Putamen (tissue), 1 donor: Measurements from ENCODE around the gene SCN5A.

ENCODE experiments used
- DNase-seq: peaks from one replicate; pipeline ENCODE4 v3.0.0-alpha.2; 2016; ENCODE audit warnings: low spot score

The SCN5A gene

DNA sequence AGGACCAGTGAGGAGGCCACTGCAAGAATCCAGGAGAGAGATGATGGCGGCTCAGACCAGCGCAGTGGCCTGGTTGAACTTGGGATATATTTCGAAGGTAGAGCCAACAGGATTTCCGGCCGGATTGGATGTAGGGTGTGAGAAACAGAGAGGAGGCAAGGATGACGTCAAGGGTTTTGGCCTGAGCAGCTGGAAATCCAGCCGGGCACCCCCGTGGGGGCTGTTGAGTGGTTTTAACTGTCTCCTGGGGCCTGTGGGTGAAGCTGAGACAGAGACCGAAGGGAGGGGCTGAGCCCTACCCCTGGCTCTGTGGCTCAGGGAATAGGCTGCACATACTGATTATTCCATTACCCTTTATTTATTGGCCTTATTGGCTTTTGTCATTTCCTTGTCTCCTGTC lies 107.7 kb downstream of the SCN5A start:
- DNase-seq = no peak

- no peak for DNase-seq
Observed at GRCh38 chr3:38538773-38539353, 110.6 kb downstream of the SCN5A start.

GRCh38 chr3:38536671-38537070 lies 112.8 kb downstream of the SCN5A start:
- no peak for DNase-seq

DNA sequence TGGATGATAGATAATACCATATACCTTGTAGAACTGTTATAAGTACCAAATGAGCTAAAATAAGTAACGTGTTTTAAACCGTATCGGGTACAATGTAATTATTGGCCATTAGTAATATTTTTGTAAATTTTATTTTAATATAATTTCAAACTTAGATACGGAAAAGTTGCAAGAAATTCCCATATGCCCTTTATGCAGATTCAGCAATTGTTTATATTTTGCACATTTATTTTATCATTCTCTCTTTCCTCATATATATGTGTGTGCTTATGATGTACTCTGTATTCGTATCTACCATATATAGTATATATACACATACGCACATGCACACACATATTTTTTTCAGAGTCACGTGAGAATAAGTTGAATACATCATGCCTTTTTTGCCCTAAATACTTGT lies 114.9 kb downstream of the SCN5A start:
- DNase-seq = no peak

- DNase-seq = no peak
Observed at GRCh38 chr3:38534180-38534579, 115.3 kb downstream of the SCN5A start.

DNA sequence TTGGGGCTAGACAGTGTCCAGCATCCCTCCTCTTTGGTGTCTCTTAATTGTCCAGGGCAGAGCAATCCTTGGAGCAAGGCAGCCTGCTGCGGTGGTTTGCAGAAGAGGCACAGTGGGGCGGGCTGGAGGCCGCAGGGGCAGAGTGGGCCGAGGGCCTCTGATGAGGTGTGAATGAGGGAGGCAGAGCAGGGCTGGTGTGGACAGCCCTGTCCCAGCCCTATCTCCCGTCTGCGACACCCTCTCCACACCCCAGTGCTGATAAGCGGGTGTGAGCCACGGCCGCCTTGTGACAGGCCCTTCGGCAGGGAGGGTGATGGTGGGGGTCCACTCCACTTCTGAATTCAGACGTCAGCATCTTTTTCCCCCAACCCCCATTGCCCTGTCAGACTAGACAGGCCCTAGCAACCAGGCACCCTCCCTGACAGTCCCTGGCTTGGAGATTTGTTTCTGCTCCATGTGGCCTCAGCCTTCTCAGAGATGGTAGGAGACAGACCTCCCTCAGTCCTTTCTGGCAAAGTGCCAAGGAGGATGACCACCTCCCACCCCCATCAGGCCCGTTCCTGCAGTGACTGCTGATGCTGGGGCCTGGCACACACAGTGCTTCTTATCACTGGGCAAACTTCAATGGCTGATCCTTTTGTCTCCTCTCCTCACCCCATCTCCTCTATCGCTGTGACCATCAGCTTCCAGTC lies 116.1 kb downstream of the SCN5A start:
- no peak for DNase-seq

DNA sequence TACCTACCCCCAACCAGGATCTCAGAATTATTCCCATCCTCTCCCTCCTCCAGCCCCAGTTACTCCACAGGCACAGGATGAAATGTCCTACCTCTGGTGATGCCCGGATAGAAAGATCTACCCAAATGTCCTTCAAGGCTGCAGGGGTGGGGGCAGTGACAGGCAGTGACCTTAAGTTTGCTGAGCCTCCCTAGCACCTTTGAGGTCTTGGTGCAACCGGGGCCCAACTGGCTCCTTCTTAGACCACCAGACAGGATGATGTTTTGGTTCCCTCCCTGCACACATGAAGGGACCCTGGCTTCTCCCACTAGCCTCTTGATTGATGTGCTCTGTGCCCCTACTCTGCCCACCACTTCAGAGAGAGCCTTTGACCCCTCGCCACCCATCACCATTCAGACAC lies 117.0 kb downstream of the SCN5A start:
- no peak for DNase-seq

- no peak for DNase-seq
Observed at GRCh38 chr3:38528457-38528856, 121.0 kb downstream of the SCN5A start.

GRCh38 chr3:38526792-38527191 lies 122.7 kb downstream of the SCN5A start:
- DNase-seq = no peak

DNA sequence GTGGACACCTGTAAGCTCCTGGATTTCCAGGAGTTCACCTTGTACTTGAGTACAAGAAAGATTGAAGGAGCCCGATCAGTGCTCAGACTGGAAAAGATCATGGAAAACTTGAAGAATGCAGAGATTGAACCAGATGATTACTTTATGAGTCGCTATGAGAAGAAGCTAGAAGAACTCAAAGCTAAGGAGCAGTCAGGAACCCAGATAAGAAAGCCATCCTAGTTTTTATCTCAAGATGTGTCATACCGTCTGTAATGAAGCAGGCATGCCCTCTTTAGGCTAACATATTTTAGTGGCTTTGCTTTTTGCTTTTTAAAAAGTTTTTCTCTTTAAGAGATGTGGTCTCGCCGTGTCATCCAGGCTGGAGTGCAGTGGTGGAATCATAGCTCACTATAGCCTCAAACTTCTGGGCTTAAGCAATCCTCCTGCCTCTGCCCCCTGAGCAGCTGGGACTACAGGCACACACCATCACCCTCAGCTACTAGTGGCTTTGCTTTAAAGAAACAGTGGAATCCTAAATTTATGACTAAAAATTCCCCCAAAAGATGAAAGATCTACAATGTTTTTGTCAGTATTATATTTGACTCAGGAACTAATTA lies 125.2 kb downstream of the SCN5A start:
- DNase-seq = no peak

DNA sequence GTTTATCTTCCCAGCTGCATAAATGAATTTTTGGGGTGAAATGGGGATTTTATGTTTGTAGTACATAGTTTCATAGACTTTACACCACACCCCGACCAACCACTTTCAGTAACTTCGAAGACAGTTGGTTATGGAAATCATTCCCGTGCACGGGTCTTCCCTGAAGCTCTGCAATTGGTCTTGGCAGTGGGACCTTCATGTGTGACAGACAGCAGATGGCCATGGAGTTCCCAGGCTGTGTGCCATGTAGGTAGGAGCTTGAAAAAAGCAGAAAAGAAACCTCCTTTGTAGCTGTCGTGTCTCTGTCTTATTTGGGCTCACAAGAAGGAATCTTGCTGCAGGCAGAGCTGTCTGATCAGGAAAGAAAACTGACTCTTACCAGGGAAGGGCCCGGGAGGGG lies 127.5 kb downstream of the SCN5A start:
- DNase-seq = no peak

DNA sequence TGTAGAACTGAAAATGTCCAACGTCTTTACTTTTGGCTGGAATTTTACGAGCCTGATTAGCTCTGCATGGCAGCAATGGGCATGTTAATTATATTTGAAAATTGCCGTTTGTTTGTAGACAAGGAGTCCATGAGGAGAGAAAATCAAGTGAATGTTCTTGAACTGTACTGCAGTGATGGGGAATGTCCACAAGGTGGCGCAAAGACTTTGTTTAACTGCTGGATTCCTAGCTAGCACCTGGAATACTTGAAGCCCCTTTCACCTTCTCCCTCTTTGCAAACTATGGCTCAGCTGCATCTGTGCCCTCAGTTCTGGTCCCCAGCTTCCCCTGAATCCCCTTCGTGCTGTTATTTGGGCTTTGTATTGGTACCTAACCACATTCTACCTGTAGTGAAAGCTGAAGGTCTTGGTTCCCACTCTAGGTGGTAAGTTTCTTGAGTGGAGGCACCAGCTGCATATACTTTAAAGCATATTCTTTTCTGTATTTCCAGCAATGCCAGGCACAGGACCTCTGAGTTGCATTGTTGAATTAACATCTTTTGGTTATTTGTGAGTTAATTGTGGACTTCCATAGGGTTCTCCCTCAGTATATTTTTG lies 128.0 kb downstream of the SCN5A start:
- DNase-seq = peak; percentile 38

- no peak for DNase-seq
Observed at GRCh38 chr3:38519651-38520050, 129.8 kb downstream of the SCN5A start.

DNA sequence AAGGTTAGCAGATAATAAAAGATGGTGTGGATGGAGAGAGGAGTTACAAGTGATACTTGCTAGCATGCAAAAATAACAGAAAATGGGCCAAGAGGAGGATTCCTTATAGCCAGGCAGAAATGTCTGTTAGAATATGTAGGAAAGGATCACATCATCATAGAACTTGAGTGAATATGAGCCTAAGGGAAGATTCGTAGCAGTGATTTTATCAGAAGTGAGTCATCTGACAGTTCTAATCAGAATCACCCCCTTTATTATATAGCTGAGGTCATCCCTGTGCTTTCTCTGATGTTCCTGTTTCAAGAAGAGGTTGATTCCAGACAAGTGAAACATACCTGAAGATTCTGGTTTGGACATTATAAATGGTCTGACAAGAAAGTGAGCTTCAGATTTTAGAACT lies 130.5 kb downstream of the SCN5A start:
- DNase-seq = no peak

GRCh38 chr3:38516669-38517068 lies 132.8 kb downstream of the SCN5A start:
- no peak for DNase-seq

GRCh38 chr3:38515367-38515766 lies 134.1 kb downstream of the SCN5A start:
- DNase-seq = no peak

- DNase-seq = no peak
Observed at GRCh38 chr3:38511546-38511945, 137.9 kb downstream of the SCN5A start.

- no peak for DNase-seq
Observed at GRCh38 chr3:38510631-38511030, 138.9 kb downstream of the SCN5A start.

GRCh38 chr3:38509732-38510131 lies 139.8 kb downstream of the SCN5A start:
- DNase-seq = no peak

- DNase-seq = no peak
Observed at GRCh38 chr3:38507120-38507519, 142.4 kb downstream of the SCN5A start.

DNA sequence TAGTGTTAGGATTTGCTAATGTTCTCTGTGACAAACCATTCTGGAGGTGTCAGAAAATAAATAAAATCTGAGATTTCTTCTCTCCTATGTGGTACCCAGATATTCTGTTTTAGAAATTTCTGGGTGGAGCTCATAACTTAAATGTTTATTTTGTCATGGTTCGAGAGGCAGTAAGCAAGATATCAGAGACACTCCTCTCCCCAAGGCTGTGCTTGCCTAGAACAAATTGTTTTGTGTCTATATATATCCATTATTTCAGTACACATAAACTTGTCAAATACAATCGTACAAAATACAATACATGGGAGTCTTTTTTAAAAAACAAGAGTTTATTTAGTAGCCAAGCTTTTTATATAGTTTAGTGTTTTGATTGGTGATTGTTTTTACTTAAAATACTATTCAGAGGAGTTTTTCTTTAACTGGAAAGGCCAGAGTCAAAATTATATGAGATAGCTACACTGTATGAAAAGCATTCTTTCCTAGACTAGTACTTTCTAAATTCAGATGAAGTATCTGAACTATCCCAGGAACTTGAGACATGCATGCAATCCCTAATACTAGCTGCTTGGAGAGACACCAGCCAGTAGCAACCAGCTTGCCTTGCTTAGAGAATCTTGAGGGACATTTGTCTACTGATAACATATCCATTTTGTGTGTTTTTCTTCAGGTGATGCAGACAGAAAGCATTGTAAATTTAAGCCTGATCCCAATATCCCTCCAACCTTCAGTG lies 148.6 kb downstream of the SCN5A start:
- DNase-seq = no peak
